Panc1 (cell line): Measurements from ENCODE around the gene TMEM106C.

Source experiments
- POLR2AphosphoS5 ChIP-seq: IDR thresholded peaks from 2 replicates; pipeline ENCODE4 v1.6.1; 2012; ENCODE audit warnings: mild to moderate bottlenecking, low read depth, low read length, moderate library complexity
- REST ChIP-seq, 2 experiments: IDR thresholded peaks; 2 replicates each; pipeline ENCODE4 v1.6.1; 2011 to 2012; ENCODE audit warnings: low read depth in 2 of 2, control low read depth in 1 of 2, low read length in 1 of 2, mild to moderate bottlenecking in 1 of 2, moderate library complexity in 1 of 2; ENCODE audit not compliant: insufficient read depth in 1 of 2
- SIN3A ChIP-seq: IDR thresholded peaks from 2 replicates; pipeline ENCODE4 v1.6.1; 2012; ENCODE audit warnings: low read depth, mild to moderate bottlenecking, low read length, moderate library complexity, borderline replicate concordance; ENCODE audit not compliant: insufficient read depth
- TF ChIP-seq, protein P1 (sequence below): fragments of 450-650 bp; IDR thresholded peaks from 2 replicates; pipeline ENCODE4 v1.5.1; 2017; ENCODE audit warnings: mild to moderate bottlenecking

DNA sequence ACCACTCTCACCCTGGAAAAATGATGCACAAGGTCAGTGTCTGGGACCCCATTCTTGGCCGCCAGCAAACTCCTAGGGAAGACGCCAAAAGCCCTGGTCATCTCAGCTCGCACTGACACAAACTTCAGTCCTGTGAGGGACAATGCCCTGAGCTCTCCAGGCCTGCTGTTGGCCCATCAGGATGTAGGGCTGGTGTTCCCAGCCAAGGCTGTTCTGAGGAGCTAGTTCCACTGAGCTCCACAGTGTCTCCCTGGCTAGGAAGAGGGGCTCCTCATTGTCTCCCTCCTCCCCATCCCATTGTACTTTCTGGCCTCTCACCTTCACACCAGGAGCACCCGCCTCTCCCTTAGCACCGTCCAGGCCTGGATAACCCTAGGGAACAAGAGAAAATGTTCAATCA, 30.1 kb downstream of the TMEM106C start:
- TF ChIP-seq POLR2AphosphoS5: no peak
- TF ChIP-seq, protein P1, sequence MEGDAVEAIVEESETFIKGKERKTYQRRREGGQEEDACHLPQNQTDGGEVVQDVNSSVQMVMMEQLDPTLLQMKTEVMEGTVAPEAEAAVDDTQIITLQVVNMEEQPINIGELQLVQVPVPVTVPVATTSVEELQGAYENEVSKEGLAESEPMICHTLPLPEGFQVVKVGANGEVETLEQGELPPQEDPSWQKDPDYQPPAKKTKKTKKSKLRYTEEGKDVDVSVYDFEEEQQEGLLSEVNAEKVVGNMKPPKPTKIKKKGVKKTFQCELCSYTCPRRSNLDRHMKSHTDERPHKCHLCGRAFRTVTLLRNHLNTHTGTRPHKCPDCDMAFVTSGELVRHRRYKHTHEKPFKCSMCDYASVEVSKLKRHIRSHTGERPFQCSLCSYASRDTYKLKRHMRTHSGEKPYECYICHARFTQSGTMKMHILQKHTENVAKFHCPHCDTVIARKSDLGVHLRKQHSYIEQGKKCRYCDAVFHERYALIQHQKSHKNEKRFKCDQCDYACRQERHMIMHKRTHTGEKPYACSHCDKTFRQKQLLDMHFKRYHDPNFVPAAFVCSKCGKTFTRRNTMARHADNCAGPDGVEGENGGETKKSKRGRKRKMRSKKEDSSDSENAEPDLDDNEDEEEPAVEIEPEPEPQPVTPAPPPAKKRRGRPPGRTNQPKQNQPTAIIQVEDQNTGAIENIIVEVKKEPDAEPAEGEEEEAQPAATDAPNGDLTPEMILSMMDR: no peak
- no peak for TF ChIP-seq SIN3A
- TF ChIP-seq REST (IDR thresholded peaks at IDR 0.05; ENCODE audit: insufficient read depth in 1 of 2, low read depth in 2 of 2, low read length in 1 of 2): no peak
